Hepatocyte (in vitro differentiated cells): ENCODE data around the gene DPF3. TPM values are rescaled to one million over a fixed set of nuclear protein-coding genes. Genes with fewer than 3 reads are reported as not detected.

Source experiments
- DNase-seq: peaks from one replicate; pipeline ENCODE4 v3.0.0-alpha.2; 2016; ENCODE audit warnings: low spot score
- H2AFZ ChIP-seq: fragments of 200-600 bp; sonication (generic); 2 replicates; pipeline ENCODE4 v1.6.0; 2016; ENCODE audit warnings: antibody characterized with exemption, mild to moderate bottlenecking
- H3K27ac ChIP-seq: fragments of 200-600 bp; sonication (generic); 2 replicates; pipeline ENCODE4 v1.5.1; 2016; ENCODE audit warnings: mild to moderate bottlenecking
- H3K27me3 ChIP-seq: fragments of 200-600 bp; sonication (generic); 2 replicates; pipeline ENCODE4 v1.6.1; 2016
- H3K36me3 ChIP-seq: fragments of 200-600 bp; sonication (generic); replicated peaks from 2 replicates; pipeline ENCODE4 v1.5.1; 2016; ENCODE audit warnings: low read depth; ENCODE audit not compliant: insufficient read depth
- H3K4me1 ChIP-seq: fragments of 200-600 bp; sonication (generic); 2 replicates; pipeline ENCODE4 v1.5.1; 2016; ENCODE audit warnings: mild to moderate bottlenecking, moderate library complexity; ENCODE audit not compliant: insufficient read depth
- H3K4me2 ChIP-seq: fragments of 200-600 bp; sonication (generic); 2 replicates; pipeline ENCODE4 v1.6.0; 2016
- H3K4me3 ChIP-seq: fragments of 200-600 bp; sonication (generic); 2 replicates; pipeline ENCODE4 v1.5.1; 2016; ENCODE audit warnings: mild to moderate bottlenecking
- H3K79me2 ChIP-seq: fragments of 200-600 bp; sonication (generic); 2 replicates; pipeline ENCODE4 v1.6.0; 2017; ENCODE audit warnings: mild to moderate bottlenecking
- H3K9me2 ChIP-seq: fragments of 200-600 bp; sonication (generic); replicated peaks from 2 replicates; pipeline ENCODE4 v1.6.0; 2017; ENCODE audit warnings: mild to moderate bottlenecking; ENCODE audit not compliant: insufficient read depth
- H3K9me3 ChIP-seq: fragments of 200-600 bp; sonication (generic); 2 replicates; pipeline ENCODE4 v1.5.1; 2016; ENCODE audit warnings: low read depth, mild to moderate bottlenecking
- H4K20me1 ChIP-seq: fragments of 200-600 bp; sonication (generic); 2 replicates; pipeline ENCODE4 v1.6.0; 2016; ENCODE audit warnings: mild to moderate bottlenecking; ENCODE audit not compliant: insufficient read depth, poor library complexity, severe bottlenecking
- EZH2 ChIP-seq: fragments of 200-600 bp; sonication (generic); IDR thresholded peaks from 2 replicates; pipeline ENCODE4 v1.6.1; 2016; ENCODE audit warnings: antibody characterized with exemption, mild to moderate bottlenecking, borderline replicate concordance
- EZH2phosphoT487 ChIP-seq: fragments of 200-600 bp; sonication (generic); IDR thresholded peaks from one replicate; pipeline ENCODE4 v1.6.1; 2018; ENCODE audit warnings: antibody characterized with exemption, mild to moderate bottlenecking, low read depth, moderate library complexity; ENCODE audit not compliant: unreplicated experiment, severe bottlenecking
- WGBS: methylation state at CpG from one replicate; pipeline ENCODE4 v1.1.6; 2016; ENCODE audit warnings: low lambda C conversion rate; ENCODE audit errors: missing lambda C conversion rate; 5-methylcytosine and 5-hydroxymethylcytosine counted together
- polyA plus RNA-seq: library from polyadenylated mRNA; unstranded; fragments of >200 nt; fragmentation: Nextera tagmentation; extraction: Ambion mirVana; gene quantifications from 2 replicates; pipeline ENCODE4 v1.2.1, GENCODE V29; 2016
- total RNA-seq: library from RNA; depleted of rRNA; stranded (reverse); fragments of >200 nt; gene quantifications from 2 replicates; pipeline ENCODE4 v1.2.3, GENCODE V29; 2014
- TF ChIP-seq, protein P1 (sequence below): fragments of 200-600 bp; sonication (generic); IDR thresholded peaks from 2 replicates; pipeline ENCODE4 v1.5.1; 2016; ENCODE audit warnings: antibody characterized with exemption, mild to moderate bottlenecking; ENCODE audit not compliant: poor library complexity

Gene DPF3
- total and polyA plus RNA-seq, 2 experiments from 2014 or later = 0.21 to 0.47 TPM

DNA sequence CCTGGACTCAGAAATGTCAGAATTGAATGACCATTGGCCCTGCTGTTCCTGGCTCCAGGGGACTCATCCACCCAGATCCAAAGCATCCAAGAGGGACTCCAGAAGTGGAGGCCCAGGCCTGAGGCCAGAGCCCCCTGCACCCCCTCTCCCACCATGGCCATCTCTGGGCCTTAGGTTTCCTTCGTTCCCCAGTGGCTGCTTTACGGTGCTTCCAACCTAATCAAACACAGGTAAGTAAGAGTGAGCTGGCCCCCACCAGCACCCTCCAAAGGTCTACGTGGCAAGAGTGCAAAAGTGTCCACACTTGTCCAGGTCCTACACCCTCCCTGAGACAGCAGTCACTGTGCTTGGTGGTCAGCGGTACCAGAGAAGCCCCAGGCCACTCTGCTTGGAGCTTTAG lies 139.0 kb downstream of the DPF3 start:
- no peak for TF ChIP-seq EZH2
- no peak for TF ChIP-seq EZH2phosphoT487
- TF ChIP-seq, protein P1, sequence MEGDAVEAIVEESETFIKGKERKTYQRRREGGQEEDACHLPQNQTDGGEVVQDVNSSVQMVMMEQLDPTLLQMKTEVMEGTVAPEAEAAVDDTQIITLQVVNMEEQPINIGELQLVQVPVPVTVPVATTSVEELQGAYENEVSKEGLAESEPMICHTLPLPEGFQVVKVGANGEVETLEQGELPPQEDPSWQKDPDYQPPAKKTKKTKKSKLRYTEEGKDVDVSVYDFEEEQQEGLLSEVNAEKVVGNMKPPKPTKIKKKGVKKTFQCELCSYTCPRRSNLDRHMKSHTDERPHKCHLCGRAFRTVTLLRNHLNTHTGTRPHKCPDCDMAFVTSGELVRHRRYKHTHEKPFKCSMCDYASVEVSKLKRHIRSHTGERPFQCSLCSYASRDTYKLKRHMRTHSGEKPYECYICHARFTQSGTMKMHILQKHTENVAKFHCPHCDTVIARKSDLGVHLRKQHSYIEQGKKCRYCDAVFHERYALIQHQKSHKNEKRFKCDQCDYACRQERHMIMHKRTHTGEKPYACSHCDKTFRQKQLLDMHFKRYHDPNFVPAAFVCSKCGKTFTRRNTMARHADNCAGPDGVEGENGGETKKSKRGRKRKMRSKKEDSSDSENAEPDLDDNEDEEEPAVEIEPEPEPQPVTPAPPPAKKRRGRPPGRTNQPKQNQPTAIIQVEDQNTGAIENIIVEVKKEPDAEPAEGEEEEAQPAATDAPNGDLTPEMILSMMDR = no peak
- Histone ChIP-seq H3K27me3 (no peaks in the 10 kb centered on the region), H3K9me3 (no peaks in the 10 kb centered on the region), H3K36me3 (no peaks in the 10 kb centered on the region), H3K9me2 (no peaks in the 10 kb centered on the region), H3K27ac (no peak overlapping the region), H2AFZ (no peak overlapping the region), H3K4me3 (no peak overlapping the region), H3K4me1 (no peaks in the 10 kb centered on the region), H4K20me1 (no peaks in the 10 kb centered on the region), H3K79me2 (no peaks in the 10 kb centered on the region), H3K4me2 (no peak overlapping the region)
- 95% methylated on average over 4 of the region's 4 CpGs for WGBS
- DNase-seq = no peak

DNA sequence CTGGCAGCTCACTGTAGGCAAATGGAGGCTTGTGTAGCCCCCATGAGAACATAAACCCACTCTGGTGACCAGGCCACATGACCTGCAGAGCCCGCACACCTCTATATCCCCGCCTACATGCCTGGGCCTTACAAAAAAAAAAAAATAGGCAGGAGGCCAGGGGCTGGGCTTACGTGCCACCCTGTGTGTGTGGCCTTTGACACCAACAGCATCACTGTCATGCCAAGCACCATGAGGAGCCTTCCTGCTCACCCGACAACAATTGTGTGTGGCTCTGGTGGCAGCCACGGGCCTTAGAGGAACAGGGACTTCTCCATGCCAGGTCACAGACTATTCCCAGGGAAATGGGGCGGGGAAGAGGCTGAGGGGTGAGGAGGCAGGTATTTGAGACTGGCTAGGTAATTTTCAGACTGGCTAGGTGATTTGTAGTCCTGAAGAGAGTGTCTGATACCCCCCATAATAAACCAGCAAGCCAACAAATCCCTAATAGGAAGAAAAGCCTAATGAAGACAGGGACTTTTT lies 140.0 kb downstream of the DPF3 start:
- H3K27me3 ChIP-seq = no peaks in the 10 kb centered on the region
- no peak overlapping the region for H2AFZ ChIP-seq
- no peak overlapping the region for H3K27ac ChIP-seq
- H3K4me3 ChIP-seq = no peak overlapping the region
- no peaks in the 10 kb centered on the region for H3K79me2 ChIP-seq
- no peaks in the 10 kb centered on the region for H3K36me3 ChIP-seq
- H3K4me1 ChIP-seq = no peaks in the 10 kb centered on the region
- H3K4me2 ChIP-seq = no peak overlapping the region
- no peaks in the 10 kb centered on the region for H4K20me1 ChIP-seq
- no peaks in the 10 kb centered on the region for H3K9me2 ChIP-seq
- 92% methylated on average over 6 of the region's 6 CpGs for WGBS
- TF ChIP-seq EZH2 = no peak
- TF ChIP-seq, protein P1 = no peak
- no peak for TF ChIP-seq EZH2phosphoT487
- no peaks in the 10 kb centered on the region for H3K9me3 ChIP-seq
- no peak for DNase-seq

- H3K9me2 ChIP-seq = no peaks in the 10 kb centered on the region
- no peak for DNase-seq
- no peaks in the 10 kb centered on the region for H4K20me1 ChIP-seq
- no peak overlapping the region for H3K4me3 ChIP-seq
- H3K36me3 ChIP-seq = no peaks in the 10 kb centered on the region
- H3K4me1 ChIP-seq = no peaks in the 10 kb centered on the region
- H3K27ac ChIP-seq = no peak overlapping the region
- H3K27me3 ChIP-seq = no peaks in the 10 kb centered on the region
- no peaks in the 10 kb centered on the region for H3K9me3 ChIP-seq
- 79% methylated on average over 8 of the region's 8 CpGs for WGBS
- H3K79me2 ChIP-seq = no peaks in the 10 kb centered on the region
- H3K4me2 ChIP-seq = no peak overlapping the region
- H2AFZ ChIP-seq = no peak overlapping the region
- TF ChIP-seq EZH2 (no peak), EZH2phosphoT487 (no peak)
- TF ChIP-seq, protein P1 = no peak
Measured at GRCh38 chr14:72753044-72753710, 140.7 kb downstream of the DPF3 start.
